NCI-H2196 treated with DMSO at 0.1 percent for 48 hours (cell line): Measurements from ENCODE around the gene GIMAP5.

Experiments
- DNase-seq: peaks from one replicate; lab custom pipeline; 2025; ENCODE audit not compliant: unreplicated experiment; lab: John Stamatoyannopoulos, UW

GIMAP5 gene

GRCh38 chr7:150737265-150738055 lies at the start of gene GIMAP5:
GIMAP5 (plus strand) TSS chr7:150737418; CDS start chr7:150740885, 3,467 bp downstream.
- no peak for DNase-seq

DNA sequence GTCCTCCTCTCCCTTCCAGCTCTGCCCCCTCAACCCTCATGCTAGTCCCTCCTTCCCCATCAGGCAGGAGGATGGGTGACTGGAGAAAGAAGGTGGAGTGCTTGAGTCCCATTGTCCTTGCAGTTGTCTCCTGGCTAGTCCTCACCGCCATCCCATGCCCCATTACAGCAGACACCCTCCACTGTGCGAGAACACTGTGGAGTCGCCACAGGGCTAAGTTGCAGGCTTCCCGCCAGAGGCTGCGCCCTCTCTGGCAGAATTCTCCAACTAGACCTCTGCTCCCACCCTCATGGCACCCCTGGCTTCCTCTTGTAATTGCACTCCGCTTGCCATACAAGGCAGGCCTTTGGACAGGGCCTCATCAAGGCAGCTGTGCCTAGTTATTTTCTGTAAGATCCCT lies 48.6 kb upstream of the GIMAP5 start:
- no peak for DNase-seq

GRCh38 chr7:150695654-150696053 lies 41.6 kb upstream of the GIMAP5 start:
- DNase-seq, result no peak

- no peak for DNase-seq
Observed at GRCh38 chr7:150703209-150703608, 34.0 kb upstream of the GIMAP5 start.

DNA sequence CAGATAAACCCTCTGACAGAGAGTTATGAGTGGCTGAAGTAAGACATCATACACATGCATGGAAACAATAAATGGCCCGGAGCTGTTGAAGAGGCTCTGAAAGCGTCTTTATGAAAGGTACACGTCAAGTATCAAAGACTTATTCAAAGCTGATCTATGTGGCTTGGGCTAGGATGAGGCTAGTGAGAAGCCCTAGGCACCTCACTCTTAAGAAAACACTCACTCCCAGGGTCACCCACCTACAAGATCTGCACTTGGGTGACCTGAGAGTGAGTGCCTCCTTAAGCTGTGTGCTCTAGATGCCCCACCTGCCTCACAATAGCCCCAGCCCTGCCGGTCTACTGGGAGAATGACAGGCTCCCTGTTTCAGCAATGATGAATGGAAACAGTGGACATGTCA lies 21.9 kb upstream of the GIMAP5 start:
- DNase-seq, result no peak

- no peak for DNase-seq
Observed at GRCh38 chr7:150715738-150716137, 21.5 kb upstream of the GIMAP5 start.

DNA sequence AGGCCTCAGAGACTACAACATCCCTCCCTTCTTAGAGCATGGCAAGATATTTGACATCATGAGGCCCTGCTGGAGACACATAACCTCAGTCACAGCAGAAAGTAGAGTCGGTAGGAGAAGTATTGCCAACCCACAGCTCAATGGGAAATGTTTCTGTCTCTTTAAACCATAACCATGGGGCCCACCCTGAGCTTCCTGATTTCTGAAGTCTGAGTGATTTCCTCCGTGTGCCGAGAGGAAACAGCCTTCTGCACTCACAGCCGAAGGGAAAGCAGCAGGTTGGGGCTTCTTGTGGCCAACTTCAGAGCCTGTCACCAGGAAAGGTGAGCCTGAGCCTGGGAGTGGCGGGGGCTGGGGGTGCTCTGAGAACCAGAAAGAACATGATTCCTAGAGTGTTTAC lies 20.9 kb upstream of the GIMAP5 start, which contains the start of gene GIMAP1:
TSS of gene GIMAP1 (plus strand) at position 246 of the 400 bp plus-strand sequence. CDS start 2,435 bp downstream, outside the sequence.
- DNase-seq, result no peak

GRCh38 chr7:150716939-150717338 lies 20.3 kb upstream of the GIMAP5 start:
- DNase-seq, result no peak

GRCh38 chr7:150717814-150718420 lies 19.3 kb upstream of the GIMAP5 start:
- DNase-seq, result no peak

DNA sequence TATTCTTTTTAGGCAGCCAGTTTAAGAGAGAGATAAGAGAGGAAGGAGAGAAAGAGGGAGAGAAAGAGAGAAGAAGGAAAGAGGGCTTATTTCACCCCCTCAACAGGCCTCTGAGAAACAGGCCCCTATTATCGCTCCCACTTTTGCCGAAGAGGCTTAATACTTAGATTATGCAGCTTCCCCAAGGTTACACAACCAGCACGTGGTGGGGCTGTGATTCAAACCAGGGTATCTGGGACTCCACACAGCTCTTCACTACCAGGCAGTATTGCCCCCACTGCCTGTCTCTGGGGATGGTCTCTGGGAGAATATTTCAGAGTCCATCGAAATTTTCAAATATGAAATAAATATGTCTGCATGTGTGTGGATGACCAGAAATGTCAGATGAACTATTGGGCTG lies 17.8 kb upstream of the GIMAP5 start:
- DNase-seq, result no peak

GRCh38 chr7:150719960-150720891 lies 17.0 kb upstream of the GIMAP5 start:
- no peak for DNase-seq

DNA sequence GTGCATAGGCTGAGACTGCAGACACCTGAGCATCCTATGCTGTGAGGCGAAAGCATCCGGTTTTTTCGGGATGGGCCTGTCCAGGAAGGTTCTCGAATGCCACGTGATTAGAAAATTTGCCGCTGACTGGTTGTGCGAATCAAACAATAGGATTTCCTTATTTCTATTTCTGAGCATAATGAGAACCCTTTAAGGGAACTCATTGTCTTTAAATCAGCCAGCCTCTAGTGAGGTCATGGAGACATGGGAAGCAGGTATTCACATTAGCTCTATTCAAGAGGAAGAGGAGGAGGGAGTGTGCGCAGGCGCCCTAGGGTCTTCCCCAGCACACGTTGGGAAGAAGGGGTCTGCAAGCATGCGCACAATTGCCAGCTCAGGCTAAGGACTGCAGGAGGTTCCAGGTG lies 15.2 kb upstream of the GIMAP5 start:
- DNase-seq, result no peak

DNA sequence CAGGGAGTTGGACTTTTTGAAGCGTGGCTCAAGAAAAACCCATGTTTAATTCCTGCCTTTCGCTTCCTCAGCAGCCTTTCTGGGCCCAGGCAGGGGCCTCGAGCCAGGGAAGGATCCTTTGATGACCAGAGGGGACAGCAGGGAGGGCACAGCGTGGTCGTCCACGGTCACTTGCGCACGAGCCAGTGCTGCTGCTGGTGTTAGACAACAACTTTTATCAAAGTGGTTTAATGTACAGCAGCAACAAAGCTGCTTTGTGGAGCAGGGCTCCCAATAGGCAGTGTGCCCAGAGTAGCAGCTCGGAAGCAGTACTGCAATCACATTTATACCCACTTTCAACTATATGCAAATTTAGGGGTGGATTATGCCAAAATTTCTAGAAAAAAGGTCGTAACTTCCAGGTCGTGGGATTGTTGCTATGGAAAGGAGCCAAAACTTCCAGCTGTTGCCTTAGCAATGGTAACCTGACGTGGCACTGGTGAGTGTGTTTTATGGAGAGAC lies 14.7 kb upstream of the GIMAP5 start:
- DNase-seq, result no peak

DNA sequence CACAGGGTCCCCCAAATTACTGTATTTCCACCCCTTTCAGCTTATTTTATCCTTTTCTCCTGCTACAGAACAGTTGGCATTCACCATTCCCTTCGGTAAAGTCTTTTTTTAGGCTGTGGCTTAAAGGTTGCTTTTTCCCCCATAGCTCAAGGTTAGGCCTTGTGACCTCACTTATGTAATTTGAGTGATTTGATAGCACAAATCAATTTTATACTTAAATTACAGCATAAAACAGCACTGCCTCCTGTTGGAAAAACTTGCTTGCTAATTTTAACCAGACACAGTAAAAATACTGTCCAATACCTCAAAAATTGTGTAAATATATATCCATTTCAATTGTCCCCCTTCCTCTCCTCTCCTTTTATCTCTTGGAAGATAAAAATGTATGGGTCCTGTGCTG lies 13.8 kb upstream of the GIMAP5 start:
- no peak for DNase-seq

DNA sequence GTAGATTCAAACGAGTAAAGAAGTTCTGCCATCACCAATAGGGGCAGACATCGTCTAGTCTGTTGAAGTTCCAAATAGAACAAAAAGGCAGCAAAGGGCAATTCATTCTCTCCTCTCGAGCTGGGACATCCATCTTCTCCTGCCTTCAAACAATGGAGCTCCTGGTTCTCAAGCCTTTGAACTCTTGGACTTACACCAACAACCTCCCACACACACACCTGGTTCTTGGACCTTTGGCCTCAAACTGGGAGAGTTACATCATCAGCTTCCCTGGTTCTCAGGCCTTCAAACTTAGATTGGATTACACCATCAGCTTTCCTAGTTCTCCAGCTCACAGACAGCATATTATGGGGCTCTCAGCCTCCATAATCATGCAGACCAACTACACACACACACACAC lies 9.8 kb upstream of the GIMAP5 start:
- DNase-seq, result no peak

DNA sequence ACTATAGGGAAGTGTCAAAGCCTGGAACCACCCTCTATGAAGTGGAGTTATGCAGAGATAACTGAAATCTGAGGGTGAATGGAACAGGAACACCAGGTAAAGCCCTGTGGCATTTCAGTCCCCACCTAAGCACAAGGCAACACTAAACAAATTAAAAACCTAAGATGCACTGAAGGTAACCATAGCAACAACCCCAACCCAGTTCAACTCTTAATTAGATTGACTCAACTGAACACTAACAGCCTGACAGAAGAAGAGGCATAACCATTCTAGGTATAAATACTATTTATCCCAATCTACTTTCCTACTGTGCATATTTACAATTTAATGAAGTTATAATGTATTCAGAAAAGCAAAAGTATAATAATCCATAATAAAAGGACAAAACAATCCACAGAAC lies 9.2 kb upstream of the GIMAP5 start:
- DNase-seq, result no peak

DNA sequence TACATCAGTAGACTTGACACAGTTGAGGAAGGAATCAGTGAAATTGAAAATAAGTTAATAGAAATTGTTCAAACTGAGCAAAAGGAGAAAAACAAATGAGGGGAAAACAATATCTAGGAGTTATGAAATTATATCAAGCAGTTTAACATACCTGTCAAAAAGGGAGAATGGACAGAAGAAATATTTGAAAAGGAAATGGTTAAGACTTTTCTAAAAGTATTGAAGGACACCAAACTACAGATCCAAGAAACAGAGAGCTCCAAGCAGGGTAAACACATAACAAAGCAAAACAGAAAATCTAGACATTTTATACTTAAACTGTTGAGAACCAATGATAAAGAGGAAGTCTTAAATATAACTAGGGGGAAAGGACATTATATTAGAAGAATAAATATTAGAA lies 8.6 kb upstream of the GIMAP5 start:
- DNase-seq, result no peak

- no peak for DNase-seq
Observed at GRCh38 chr7:150731916-150732315, 5.3 kb upstream of the GIMAP5 start.

DNA sequence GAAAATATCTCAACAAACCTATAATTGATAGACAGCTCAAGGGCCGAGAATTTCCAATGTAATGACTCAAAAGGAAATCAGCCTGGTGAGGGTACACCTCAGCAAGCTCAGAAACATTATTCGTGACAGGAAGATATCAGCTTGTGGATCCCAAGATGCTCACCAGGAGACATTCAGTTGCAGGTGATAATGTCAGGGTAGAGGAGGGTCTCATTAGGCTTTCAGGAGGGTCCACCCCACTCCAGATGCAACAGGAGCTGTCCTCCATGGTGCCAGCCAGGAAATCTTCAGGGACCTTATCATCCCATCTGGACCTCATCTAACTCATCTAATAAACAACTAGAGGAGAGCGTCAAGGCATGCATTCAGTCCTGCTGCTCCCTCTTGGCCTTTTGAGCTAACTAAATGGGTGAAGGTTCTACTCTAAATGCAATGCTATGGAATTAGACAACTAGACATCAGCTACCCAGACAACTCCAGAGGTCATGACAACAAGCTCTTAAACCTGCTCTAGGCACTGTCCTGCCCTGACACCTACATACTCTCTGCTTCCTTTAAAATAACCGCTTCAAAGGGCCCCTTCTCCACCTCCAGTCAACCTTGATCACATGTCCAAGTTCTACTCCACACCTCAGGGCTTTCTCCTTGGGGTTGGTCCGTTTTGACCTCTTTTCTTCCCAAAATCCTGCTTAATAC lies 4.3 kb upstream of the GIMAP5 start:
- DNase-seq, result no peak

DNA sequence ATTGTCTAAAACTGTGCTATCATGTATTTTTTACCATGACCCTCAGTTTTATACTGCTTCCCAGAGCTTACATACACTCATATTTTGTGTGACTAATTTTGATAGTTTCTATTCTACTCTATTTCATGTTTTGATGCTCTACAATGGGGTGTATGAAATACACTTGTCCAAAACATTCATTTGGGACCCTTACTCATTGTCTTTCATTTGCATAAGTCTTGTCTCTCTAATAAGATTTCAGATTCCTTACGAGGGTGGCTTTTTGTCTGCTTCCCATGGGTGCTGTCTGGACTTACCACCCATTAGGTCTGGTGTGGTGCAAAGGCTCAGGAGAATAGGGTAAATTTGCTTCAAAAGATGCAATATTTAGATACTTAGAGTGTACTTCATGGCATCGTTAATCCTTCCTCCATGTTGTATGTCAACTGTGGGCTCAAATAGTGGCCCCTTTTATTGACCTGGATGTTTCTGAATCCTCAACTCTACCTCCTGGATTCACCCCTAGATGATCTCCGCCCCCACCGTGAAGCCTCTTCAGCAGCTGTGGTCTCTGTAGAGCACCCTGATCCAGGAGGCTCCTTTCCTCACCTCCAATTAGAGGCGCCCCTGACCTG lies 3.6 kb upstream of the GIMAP5 start:
- no peak for DNase-seq
